PC-3 (cell line): ENCODE data around the gene RASAL2.

ENCODE experiments used
- CTCF ChIP-seq: fragments of 300-600 bp; sonication (generic); conservative IDR thresholded peaks from 2 replicates; pipeline ENCODE4 v1.5.1; 2017; ENCODE audit warnings: antibody characterized with exemption, low read depth, mild to moderate bottlenecking, low read length
- EZH2 ChIP-seq: fragments of 300-600 bp; sonication (generic); IDR thresholded peaks from one replicate; pipeline ENCODE4 v1.6.1; 2017; ENCODE audit warnings: antibody characterized with exemption, mild to moderate bottlenecking, low read length; ENCODE audit not compliant: unreplicated experiment

DNA sequence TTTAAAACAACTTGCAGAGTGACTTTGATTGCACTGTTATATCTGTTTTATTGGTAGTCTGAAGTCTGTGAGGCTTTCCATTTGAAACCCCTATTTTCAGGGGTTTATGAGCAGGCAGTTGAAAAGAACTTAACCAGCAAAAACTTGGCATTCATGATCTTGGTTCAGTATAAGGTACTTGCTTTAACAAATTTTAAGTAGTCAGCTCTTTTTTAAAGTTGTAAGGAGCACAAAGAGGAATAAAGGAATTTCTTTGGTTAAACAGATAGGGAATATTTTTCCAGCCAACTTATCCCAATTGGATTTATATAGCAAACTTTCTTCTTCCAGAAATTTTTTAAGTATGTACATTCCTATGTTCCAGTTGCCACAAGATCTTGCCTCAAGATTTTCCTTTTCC, 138.2 kb downstream of the RASAL2 start:
- TF ChIP-seq CTCF (no peak), EZH2 (no peak)
